GM23338 (cell line): Measurements from ENCODE around the gene AGBL5. TPM values are rescaled to one million over a fixed set of nuclear protein-coding genes. Genes with fewer than 3 reads are reported as not detected.

Experiments
- ATAC-seq: fragments of 200-7000 bp; cut with Tn5 transposase; 3 replicates; pipeline ENCODE4 v1.9.1; 2020
- DNase-seq: peaks from one replicate; pipeline ENCODE4 v3.0.0-alpha.2; 2015; ENCODE audit warnings: low spot score
- H2AFZ ChIP-seq: fragments of 200-600 bp; sonication (generic); 2 replicates; pipeline ENCODE4 v1.8.0; 2016; ENCODE audit warnings: antibody characterized with exemption, mild to moderate bottlenecking, moderate library complexity
- H3F3A ChIP-seq: fragments of 200-600 bp; sonication (generic); replicated peaks from 2 replicates; pipeline ENCODE4 v1.8.0; 2017; ENCODE audit warnings: antibody characterized with exemption, mixed run types, low read depth
- H3K27ac ChIP-seq: fragments of 200-600 bp; sonication (generic); 2 replicates; pipeline ENCODE4 v1.6.1; 2016; ENCODE audit warnings: low read depth
- H3K27me3 ChIP-seq: fragments of 200-600 bp; sonication (generic); 2 replicates; pipeline ENCODE4 v1.8.0; 2016; ENCODE audit warnings: mild to moderate bottlenecking, mixed run types, moderate library complexity; ENCODE audit not compliant: insufficient read depth
- H3K36me3 ChIP-seq: fragments of 200-600 bp; sonication (generic); 2 replicates; pipeline ENCODE4 v1.8.0; 2016; ENCODE audit warnings: mild to moderate bottlenecking; ENCODE audit not compliant: insufficient read depth
- H3K4me1 ChIP-seq: fragments of 200-600 bp; sonication (generic); 2 replicates; pipeline ENCODE4 v1.8.0; 2016; ENCODE audit warnings: mild to moderate bottlenecking, moderate library complexity; ENCODE audit not compliant: insufficient read depth
- H3K4me2 ChIP-seq: fragments of 200-600 bp; sonication (generic); 2 replicates; pipeline ENCODE4 v1.7.1; 2017; ENCODE audit warnings: mixed run types
- H3K4me3 ChIP-seq: fragments of 200-600 bp; sonication (generic); 2 replicates; pipeline ENCODE4 v1.6.1; 2016; ENCODE audit warnings: mixed run types
- H3K79me2 ChIP-seq: fragments of 200-600 bp; sonication (generic); replicated peaks from 2 replicates; pipeline ENCODE4 v1.8.0; 2017; ENCODE audit warnings: mild to moderate bottlenecking; ENCODE audit not compliant: insufficient read depth
- H3K9me2 ChIP-seq: fragments of 200-600 bp; sonication (generic); 2 replicates; pipeline ENCODE4 v1.8.0; 2017; ENCODE audit not compliant: insufficient read depth
- H4K20me1 ChIP-seq: fragments of 200-600 bp; sonication (generic); replicated peaks from 2 replicates; pipeline ENCODE4 v1.8.0; 2017; ENCODE audit warnings: mild to moderate bottlenecking; ENCODE audit not compliant: insufficient read depth
- H3K27ac Mint-ChIP-seq: 2 replicates; pipeline ENCODE4 v1.8.0; 2020; ENCODE audit warnings: inconsistent platforms, mild to moderate bottlenecking, moderate library complexity, mixed read lengths
- H3K27me3 Mint-ChIP-seq: 3 replicates; pipeline ENCODE4 v1.8.0; 2022; ENCODE audit warnings: low read depth, mild to moderate bottlenecking, moderate library complexity, mixed read lengths, inconsistent platforms; ENCODE audit not compliant: insufficient read depth, poor library complexity
- H3K36me3 Mint-ChIP-seq: 3 replicates; pipeline ENCODE4 v1.8.0; 2021; ENCODE audit warnings: low read depth, mild to moderate bottlenecking, inconsistent platforms, moderate library complexity, mixed read lengths
- H3K4me1 Mint-ChIP-seq: 3 replicates; pipeline ENCODE4 v1.8.0; 2020; ENCODE audit warnings: mild to moderate bottlenecking, inconsistent platforms, mixed read lengths
- H3K4me3 Mint-ChIP-seq: 3 replicates; pipeline ENCODE4 v1.8.0; 2021; ENCODE audit warnings: moderate library complexity, mild to moderate bottlenecking, inconsistent platforms, mixed read lengths
- H3K9me3 Mint-ChIP-seq: 3 replicates; pipeline ENCODE4 v1.8.0; 2020; ENCODE audit warnings: moderate library complexity, mild to moderate bottlenecking, inconsistent platforms, mixed read lengths
- CREB1 ChIP-seq: fragments of 250-450 bp; sonication (Bioruptor Pico); IDR thresholded peaks from 2 replicates; pipeline ENCODE4 v1.5.0; 2020; ENCODE audit warnings: low read depth, mild to moderate bottlenecking, moderate library complexity
- EZH2phosphoT487 ChIP-seq: fragments of 200-600 bp; sonication (generic); IDR thresholded peaks from one replicate; pipeline ENCODE4 v1.8.1; 2018; ENCODE audit warnings: antibody characterized with exemption; ENCODE audit not compliant: unreplicated experiment
- JUNB ChIP-seq: IDR thresholded peaks from one replicate; pipeline ENCODE4 v1.6.1; 2016; ENCODE audit warnings: antibody characterized with exemption; ENCODE audit not compliant: unreplicated experiment
- POLR2AphosphoS5 ChIP-seq: IDR thresholded peaks from 2 replicates; pipeline ENCODE4 v1.6.1; 2016; ENCODE audit warnings: antibody characterized with exemption, low read depth
- STAT1 ChIP-seq: IDR thresholded peaks from one replicate; pipeline ENCODE4 v1.6.1; 2016; ENCODE audit warnings: antibody characterized with exemption; ENCODE audit not compliant: unreplicated experiment
- ZNF331 ChIP-seq: fragments of 250-450 bp; sonication (Bioruptor Pico); IDR thresholded peaks from 2 replicates; pipeline ENCODE4 v1.5.0; 2020; ENCODE audit warnings: low read depth, mild to moderate bottlenecking, moderate library complexity
- polyA plus RNA-seq: library from polyadenylated mRNA; unstranded; fragments of >200 nt; fragmentation: Nextera tagmentation; extraction: Ambion mirVana; gene quantifications from 2 replicates; pipeline ENCODE4 v1.2.1, GENCODE V29; 2016
- total RNA-seq: library from RNA; depleted of rRNA; stranded (reverse); fragments of >200 nt; shearing (Covaris generic); gene quantifications from 2 replicates; pipeline ENCODE4 v1.2.3, GENCODE V29; 2014
- TF ChIP-seq, protein P1 (sequence below): IDR thresholded peaks from one replicate; pipeline ENCODE4 v1.6.1; 2018; ENCODE audit warnings: antibody characterized with exemption; ENCODE audit not compliant: unreplicated experiment
- TF ChIP-seq, protein P2 (sequence below): fragments of 250-450 bp; sonication (Bioruptor Pico); IDR thresholded peaks from 2 replicates; pipeline ENCODE4 v1.5.0; 2020; ENCODE audit warnings: mild to moderate bottlenecking, moderate library complexity
- TF ChIP-seq, protein P3 (sequence below), 2 experiments: fragments of 200-600 bp in 1 of 2; sonication (generic) in 1 of 2; conservative IDR thresholded peaks; 2 replicates each; pipeline versions ENCODE4 v1.5.1 to v1.6.1; 2016 to 2017; ENCODE audit warnings: antibody characterized with exemption in 2 of 2, low read depth in 2 of 2, mild to moderate bottlenecking in 2 of 2, moderate library complexity in 1 of 2

Gene AGBL5
- total and polyA plus RNA-seq, 2 experiments from 2014 or later: 17.9 to 31.3 TPM

DNA sequence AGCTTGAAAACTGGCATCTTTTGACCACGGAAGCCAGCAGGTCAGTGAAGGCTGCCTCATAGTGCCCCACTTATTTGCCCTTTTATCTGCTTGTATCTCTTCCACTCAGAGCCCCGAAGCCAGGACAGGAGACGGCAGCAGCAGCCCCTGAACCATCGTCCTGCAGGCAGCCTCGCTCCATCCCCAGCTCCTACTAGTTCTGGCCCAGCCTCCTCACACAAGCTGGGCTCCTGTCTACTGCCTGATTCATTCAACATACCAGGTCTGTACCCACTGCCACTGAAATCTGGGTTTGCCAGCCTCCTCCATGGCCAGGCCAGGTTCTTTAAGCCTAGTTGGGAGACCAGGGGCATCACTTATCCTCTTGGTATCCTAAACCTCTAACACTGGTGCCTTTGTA lies 15.9 kb downstream of the AGBL5 start:
- H3K4me1 Mint-ChIP-seq: peaks cover 9% of the 10 kb centered on the region
- H3K4me3 ChIP-seq: no peak overlapping the region
- TF ChIP-seq, protein P1, sequence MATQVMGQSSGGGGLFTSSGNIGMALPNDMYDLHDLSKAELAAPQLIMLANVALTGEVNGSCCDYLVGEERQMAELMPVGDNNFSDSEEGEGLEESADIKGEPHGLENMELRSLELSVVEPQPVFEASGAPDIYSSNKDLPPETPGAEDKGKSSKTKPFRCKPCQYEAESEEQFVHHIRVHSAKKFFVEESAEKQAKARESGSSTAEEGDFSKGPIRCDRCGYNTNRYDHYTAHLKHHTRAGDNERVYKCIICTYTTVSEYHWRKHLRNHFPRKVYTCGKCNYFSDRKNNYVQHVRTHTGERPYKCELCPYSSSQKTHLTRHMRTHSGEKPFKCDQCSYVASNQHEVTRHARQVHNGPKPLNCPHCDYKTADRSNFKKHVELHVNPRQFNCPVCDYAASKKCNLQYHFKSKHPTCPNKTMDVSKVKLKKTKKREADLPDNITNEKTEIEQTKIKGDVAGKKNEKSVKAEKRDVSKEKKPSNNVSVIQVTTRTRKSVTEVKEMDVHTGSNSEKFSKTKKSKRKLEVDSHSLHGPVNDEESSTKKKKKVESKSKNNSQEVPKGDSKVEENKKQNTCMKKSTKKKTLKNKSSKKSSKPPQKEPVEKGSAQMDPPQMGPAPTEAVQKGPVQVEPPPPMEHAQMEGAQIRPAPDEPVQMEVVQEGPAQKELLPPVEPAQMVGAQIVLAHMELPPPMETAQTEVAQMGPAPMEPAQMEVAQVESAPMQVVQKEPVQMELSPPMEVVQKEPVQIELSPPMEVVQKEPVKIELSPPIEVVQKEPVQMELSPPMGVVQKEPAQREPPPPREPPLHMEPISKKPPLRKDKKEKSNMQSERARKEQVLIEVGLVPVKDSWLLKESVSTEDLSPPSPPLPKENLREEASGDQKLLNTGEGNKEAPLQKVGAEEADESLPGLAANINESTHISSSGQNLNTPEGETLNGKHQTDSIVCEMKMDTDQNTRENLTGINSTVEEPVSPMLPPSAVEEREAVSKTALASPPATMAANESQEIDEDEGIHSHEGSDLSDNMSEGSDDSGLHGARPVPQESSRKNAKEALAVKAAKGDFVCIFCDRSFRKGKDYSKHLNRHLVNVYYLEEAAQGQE: no peak
- TF ChIP-seq POLR2AphosphoS5 (no peak), ZNF331 (CRISPR knock-in tag) (no peak), JUNB (no peak), STAT1 (no peak), CREB1 (no peak), EZH2phosphoT487 (no peak)
- TF ChIP-seq, protein P2, sequence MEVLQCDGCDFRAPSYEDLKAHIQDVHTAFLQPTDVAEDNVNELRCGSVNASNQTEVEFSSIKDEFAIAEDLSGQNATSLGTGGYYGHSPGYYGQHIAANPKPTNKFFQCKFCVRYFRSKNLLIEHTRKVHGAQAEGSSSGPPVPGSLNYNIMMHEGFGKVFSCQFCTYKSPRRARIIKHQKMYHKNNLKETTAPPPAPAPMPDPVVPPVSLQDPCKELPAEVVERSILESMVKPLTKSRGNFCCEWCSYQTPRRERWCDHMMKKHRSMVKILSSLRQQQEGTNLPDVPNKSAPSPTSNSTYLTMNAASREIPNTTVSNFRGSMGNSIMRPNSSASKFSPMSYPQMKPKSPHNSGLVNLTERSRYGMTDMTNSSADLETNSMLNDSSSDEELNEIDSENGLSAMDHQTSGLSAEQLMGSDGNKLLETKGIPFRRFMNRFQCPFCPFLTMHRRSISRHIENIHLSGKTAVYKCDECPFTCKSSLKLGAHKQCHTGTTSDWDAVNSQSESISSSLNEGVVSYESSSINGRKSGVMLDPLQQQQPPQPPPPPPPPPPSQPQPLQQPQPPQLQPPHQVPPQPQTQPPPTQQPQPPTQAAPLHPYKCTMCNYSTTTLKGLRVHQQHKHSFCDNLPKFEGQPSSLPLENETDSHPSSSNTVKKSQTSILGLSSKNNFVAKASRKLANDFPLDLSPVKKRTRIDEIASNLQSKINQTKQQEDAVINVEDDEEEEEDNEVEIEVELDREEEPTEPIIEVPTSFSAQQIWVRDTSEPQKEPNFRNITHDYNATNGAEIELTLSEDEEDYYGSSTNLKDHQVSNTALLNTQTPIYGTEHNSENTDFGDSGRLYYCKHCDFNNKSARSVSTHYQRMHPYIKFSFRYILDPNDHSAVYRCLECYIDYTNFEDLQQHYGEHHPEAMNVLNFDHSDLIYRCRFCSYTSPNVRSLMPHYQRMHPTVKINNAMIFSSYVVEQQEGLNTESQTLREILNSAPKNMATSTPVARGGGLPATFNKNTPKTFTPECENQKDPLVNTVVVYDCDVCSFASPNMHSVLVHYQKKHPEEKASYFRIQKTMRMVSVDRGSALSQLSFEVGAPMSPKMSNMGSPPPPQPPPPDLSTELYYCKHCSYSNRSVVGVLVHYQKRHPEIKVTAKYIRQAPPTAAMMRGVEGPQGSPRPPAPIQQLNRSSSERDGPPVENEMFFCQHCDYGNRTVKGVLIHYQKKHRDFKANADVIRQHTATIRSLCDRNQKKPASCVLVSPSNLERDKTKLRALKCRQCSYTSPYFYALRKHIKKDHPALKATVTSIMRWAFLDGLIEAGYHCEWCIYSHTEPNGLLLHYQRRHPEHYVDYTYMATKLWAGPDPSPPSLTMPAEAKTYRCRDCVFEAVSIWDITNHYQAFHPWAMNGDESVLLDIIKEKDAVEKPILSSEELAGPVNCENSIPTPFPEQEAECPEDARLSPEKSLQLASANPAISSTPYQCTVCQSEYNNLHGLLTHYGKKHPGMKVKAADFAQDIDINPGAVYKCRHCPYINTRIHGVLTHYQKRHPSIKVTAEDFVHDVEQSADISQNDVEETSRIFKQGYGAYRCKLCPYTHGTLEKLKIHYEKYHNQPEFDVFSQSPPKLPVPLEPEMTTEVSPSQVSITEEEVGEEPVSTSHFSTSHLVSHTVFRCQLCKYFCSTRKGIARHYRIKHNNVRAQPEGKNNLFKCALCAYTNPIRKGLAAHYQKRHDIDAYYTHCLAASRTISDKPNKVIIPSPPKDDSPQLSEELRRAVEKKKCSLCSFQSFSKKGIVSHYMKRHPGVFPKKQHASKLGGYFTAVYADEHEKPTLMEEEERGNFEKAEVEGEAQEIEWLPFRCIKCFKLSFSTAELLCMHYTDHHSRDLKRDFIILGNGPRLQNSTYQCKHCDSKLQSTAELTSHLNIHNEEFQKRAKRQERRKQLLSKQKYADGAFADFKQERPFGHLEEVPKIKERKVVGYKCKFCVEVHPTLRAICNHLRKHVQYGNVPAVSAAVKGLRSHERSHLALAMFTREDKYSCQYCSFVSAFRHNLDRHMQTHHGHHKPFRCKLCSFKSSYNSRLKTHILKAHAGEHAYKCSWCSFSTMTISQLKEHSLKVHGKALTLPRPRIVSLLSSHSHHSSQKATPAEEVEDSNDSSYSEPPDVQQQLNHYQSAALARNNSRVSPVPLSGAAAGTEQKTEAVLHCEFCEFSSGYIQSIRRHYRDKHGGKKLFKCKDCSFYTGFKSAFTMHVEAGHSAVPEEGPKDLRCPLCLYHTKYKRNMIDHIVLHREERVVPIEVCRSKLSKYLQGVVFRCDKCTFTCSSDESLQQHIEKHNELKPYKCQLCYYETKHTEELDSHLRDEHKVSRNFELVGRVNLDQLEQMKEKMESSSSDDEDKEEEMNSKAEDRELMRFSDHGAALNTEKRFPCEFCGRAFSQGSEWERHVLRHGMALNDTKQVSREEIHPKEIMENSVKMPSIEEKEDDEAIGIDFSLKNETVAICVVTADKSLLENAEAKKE (CRISPR knock-in tag): no peak
- TF ChIP-seq, protein P3, sequence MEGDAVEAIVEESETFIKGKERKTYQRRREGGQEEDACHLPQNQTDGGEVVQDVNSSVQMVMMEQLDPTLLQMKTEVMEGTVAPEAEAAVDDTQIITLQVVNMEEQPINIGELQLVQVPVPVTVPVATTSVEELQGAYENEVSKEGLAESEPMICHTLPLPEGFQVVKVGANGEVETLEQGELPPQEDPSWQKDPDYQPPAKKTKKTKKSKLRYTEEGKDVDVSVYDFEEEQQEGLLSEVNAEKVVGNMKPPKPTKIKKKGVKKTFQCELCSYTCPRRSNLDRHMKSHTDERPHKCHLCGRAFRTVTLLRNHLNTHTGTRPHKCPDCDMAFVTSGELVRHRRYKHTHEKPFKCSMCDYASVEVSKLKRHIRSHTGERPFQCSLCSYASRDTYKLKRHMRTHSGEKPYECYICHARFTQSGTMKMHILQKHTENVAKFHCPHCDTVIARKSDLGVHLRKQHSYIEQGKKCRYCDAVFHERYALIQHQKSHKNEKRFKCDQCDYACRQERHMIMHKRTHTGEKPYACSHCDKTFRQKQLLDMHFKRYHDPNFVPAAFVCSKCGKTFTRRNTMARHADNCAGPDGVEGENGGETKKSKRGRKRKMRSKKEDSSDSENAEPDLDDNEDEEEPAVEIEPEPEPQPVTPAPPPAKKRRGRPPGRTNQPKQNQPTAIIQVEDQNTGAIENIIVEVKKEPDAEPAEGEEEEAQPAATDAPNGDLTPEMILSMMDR (conservative IDR thresholded peaks at IDR 0.05; ENCODE audit: low read depth in 2 of 2): no peak
- H3K4me2 ChIP-seq: no peak overlapping the region
- no peak for DNase-seq
- H3K27me3 Mint-ChIP-seq: peaks cover 14% of the 10 kb centered on the region
- no peak overlapping the region for H2AFZ ChIP-seq
- no peaks in the 10 kb centered on the region for H3K27me3 ChIP-seq
- H3K27ac ChIP-seq: no peak overlapping the region
- ATAC-seq: no peak
- H3K9me2 ChIP-seq: no peaks in the 10 kb centered on the region
- H3K36me3 ChIP-seq: peaks cover 3% of the 10 kb centered on the region; the same call in 1 of the 2 replicates
- no peaks in the 10 kb centered on the region; the same call in 2 of the 3 replicates for H3K9me3 Mint-ChIP-seq
- peaks cover 10% of the 10 kb centered on the region; the same call in 1 of the 2 replicates for H3K4me1 ChIP-seq
- H3K36me3 Mint-ChIP-seq: peaks cover 39% of the 10 kb centered on the region
- H4K20me1 ChIP-seq: peaks cover 13% of the 10 kb centered on the region
- peaks cover 19% of the 10 kb centered on the region for H3K79me2 ChIP-seq
- H3K4me3 Mint-ChIP-seq: no peak overlapping the region
- no peak overlapping the region for H3K27ac Mint-ChIP-seq
- peaks cover 20% of the 10 kb centered on the region; the same call in 1 of the 2 replicates for H3F3A ChIP-seq
